DMS153 treated with DMSO at 0.1 percent for 48 hours (cell line): ENCODE results near the gene DVL1.

Experiments used
- DNase-seq: peaks from one replicate; lab custom pipeline; 2025; ENCODE audit not compliant: unreplicated experiment; lab: John Stamatoyannopoulos, UW

The DVL1 gene

DNA sequence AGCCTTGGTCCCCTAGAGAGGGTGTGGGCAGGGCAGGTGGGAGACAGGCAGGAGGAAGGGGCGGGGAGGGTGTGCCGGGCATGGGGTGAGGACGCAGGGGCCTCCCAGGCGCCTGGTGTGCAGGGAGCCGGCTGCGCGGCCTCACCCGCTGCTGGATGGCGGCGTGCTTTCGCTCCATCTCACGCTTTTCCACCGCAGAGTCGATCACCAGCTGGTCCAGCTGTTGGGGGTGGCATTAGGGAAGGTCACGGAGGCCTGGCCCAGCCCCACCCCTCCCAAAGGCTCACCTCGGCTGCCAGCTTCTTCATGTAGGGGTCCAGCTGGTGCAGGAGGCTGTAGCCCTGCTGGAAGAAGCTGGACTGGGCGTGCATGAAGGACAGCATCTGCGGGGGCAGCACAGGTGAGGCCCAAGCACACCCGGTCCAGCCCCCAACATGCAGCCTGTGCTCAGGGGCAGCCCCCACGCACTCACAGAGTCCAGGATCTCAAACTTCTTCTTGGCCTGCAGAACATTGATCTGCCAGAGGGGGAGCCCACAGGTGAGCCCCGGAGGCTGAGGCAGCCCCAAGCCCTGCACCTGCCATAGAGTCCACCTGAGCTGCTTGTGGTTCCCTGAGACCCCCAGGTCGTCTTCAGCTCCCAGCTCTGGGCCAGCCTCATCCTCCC, 49.4 kb downstream of the DVL1 start:
- no peak for DNase-seq

DNA sequence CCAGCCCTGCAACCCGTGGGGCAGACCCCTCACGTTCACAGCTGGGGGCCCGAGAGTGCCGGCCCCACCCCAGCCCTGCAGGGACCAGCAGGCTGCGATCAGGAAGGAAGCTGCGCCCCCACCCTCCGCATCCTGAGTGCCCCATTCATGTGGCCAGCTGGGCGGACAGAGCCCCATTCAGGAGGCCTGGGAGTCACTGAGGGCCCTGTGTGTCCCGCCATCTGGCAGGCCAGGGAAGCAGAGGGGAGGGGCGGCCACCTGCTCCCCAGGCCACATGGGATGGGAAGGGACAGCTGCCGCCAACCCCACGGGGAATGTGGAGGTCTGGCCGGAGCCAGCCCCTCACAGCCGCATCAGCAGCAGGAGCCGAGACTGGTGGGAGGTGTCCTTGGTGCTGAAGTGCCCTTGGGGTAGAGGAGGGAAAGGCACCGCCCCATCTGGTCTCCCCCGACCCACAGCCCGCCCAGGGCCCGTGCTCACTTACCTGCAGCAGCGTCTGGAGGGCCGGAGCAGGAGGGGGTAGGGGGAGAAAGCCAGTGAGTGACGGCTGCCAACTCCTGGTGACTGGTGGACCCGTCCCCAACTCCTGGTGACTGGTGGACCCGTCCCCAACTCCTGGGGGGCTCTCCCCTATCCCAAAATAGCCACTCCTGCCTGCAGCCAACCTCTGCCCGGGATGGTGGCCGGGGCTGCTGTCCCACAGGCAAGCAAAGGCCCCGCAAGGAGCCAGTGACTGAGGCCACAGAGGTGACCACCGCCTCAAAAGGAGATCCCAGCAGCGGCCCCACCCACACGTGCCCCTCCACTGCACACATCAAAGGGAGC, 50.1 kb downstream of the DVL1 start:
- no peak for DNase-seq

DNA sequence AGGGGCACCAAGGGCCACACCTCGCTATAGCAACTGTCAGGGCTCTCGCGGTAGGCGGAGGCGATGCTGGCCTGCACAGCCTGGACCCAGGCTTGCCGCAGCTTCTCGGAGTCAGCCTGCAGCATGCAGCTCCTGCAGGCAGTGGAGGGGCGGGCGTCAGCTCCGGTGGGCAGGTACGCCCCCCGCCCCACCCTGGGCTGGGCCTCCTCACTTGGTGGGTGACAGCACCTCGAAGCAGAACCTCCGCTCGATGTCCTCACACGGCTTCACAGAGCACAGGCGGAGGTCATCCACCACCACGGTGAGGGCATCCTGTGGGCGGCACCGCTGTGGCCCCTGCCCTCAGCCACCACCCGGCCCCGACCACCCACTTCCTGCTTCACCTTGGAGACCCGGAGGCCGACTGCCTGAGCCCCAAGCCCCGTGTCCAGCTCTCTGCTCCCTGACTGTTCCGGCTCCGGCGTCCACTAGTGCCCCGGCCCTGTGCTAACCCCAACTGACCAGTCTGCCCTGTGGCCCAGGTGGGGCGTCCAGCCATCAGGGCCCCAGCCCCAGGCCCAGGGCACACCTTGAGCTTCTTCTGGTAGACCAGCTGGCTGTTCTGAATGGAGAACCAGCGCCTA, 51.3 kb downstream of the DVL1 start:
- DNase-seq = no peak

DNA sequence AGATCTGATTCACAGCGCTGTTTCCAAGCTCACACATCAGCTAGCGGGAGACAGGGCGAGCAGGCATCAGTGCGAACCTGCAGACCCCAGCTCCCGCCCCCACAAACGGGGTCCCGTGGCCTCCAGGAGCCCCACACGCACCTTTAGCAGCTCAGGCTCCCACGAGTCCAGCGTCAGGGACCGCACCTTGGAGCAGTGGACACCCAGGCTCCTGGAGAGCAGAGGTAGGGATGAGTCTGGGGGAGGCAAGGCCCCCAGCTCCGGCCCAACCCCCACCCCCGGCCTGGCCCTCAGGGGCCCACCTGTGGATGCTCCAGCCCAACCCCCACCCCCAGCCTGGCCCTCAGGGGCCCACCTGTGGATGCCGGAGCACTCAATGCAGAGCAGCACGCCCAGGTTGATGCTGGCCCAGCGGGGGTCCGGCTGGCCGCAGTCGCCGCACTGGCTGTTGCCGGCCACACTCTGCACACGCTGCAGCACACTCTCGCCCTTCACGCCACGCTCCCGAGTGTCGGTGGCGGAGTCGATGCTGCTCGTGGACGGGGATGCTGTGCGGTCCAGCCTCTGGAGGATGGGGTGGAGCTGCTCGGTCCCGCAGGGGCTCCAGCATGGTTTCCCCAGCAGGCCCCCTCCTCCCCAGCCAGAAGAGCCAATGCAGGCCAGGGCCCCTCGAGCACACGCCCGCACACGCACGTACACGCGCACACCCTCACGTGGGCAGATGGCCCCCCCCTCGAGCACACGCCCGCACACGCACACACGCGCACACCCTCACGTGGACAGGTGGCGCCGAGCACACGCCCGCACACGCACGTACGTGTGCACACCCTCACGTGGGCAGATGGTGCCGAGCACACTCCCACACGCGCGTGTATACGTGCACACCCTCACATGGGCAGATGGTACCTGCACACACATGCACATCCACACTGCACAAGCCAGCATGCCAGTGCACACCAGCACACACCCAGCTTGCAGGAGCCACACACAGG, 52.9 kb downstream of the DVL1 start:
- DNase-seq = no peak

DNA sequence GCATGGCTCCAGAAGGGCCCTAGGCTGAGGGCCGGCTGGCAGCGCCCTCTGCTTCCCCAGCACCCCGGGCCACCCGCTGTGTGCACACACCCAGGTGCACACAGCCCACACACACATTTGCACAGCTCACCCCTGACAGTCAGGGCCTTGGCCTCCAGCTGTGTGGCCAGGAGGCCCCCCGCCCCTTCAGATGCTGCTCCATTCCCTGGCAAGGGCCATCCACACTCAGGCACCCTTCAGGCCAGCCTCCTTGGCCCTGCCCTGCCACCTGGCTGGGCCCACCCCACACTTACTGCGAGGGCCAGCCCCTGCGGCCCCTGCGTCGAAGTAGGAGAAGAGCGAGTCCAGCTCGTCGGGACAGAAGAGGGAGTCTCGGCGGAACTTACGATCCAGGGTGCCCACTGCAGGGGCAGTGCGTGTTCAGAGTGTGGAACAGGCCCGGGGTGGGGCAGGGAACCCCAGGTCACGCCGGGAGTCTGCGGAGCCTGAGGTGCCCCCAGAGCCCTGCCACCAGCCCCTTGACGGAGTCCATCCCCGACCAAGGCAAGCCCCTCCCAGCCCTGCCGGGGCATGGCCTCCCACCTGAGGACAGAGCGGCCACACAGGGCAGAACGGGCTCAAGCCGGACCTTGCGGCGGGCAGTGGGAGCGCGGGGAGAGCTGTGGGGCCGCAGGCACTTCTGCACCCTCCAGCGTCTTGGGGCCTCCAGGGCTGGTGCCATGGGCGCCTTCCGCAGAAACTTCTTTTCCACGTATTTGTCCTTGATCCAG, 53.9 kb downstream of the DVL1 start:
- no peak for DNase-seq

DNA sequence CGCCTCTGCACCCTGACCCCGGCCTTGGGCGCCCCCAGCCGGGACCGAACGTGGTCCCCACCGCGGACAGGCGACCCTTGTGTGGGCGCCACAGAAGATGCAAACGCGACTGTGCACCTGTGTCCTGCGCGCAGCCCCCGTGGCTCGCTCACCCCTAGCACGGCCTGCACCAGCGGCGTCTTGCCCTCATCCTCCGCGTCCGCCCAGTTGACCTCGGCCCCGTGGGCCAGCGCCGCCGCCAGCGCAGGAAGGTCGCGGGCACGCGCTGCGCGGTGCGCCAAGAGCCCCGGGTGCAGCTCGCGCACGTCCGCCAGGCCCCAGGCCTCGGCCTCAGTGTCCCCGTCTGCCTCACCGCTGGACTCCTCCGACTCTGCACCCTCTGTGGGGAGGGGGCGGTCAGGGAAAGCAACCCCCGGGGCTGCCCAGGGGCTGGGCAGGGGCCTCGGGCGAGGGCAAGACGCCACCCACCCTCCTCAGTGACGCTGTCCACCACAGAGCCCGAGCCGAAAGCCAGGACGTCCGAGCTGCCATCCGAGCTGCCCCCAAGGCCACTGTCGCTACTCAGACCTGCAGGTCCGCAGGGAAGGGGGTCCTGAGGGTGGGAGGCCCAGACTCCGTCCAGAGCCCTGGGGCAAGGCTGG, 54.8 kb downstream of the DVL1 start:
- no peak for DNase-seq

DNA sequence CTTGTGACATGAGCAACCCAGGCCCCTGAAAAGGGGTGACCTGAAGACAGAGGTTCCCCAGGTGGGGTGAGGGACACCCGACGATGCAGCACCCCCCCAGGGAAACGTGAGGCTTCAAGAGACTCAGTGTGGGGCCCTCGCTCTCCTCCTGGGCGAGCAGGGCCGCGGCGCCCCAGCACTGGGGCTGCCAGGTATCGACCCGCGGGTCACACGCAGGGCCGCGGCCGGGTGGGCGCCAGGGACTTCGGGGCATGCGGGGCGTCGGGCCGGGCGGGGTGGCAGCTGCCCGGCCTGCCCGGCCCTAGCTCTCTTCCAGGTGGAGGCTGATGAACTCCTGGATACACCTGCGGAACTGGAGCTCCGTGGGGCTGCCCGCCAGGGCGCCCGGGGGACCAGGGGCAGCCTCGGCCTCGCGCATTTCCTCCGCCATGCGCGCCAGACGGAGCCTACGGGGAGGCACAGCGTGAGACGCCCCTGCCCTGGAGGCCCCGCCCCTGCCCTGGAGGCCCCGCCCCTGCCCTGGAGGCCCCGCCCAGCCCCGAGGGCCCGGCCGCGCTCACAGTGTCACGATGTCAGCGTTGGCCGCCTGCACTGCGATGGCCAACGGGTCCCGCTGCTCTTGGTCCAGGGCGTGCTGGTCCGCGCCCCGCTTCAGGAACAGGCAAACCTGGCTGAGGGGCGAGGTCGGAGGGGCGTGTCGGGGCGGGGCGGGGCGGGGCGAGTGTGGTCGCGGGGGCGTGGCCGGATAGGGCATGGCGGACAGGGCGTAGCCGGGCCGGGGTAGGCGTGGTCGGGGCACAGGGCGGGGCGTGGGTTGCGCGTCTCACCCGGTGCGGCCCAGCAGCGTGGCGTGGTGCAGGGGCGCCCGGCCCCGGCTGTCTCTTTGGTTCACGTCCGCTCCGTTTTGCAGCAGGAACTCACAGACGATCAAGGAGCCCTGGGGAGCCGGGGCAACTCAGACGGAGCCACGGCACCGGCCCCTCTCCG, 55.7 kb downstream of the DVL1 start:
- DNase-seq = no peak

DNA sequence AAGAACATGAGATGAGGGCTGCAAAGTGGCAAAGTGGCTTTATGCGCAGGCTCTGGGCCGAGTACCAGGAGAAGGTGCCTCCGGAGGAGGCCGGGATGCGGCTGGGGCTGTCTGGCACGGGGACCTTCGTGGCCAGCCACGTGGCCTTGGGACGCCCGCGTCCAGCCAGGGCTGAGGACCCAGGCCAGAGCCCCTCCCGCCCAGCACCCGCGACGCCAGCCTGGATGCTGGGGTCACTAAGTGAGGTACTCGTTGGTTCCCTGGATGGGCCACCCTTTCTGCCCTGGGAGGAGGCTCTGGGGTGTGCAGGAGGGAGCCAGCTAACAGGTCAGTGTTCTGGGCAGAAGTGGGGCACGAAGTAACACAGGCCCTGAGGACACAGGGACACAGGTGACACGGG, 56.4 kb downstream of the DVL1 start:
- no peak for DNase-seq

DNA sequence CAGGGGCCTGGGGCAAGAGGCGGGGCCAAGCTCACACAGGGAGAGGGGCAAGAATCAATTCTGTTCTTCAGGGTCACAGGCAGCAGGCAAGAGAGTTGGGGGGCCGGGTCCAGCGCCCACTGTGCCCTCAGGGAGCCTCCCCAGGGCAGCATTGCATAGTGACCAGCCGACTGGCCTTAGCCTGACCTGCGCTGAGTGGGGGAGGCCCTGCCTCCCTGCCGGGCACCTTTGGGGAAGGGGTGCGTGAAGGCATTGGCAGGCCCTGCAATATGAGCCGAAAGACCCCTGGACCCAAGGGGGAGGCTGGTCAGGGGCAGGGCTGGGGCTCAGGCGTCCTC, 56.8 kb downstream of the DVL1 start:
- DNase-seq = no peak

DNA sequence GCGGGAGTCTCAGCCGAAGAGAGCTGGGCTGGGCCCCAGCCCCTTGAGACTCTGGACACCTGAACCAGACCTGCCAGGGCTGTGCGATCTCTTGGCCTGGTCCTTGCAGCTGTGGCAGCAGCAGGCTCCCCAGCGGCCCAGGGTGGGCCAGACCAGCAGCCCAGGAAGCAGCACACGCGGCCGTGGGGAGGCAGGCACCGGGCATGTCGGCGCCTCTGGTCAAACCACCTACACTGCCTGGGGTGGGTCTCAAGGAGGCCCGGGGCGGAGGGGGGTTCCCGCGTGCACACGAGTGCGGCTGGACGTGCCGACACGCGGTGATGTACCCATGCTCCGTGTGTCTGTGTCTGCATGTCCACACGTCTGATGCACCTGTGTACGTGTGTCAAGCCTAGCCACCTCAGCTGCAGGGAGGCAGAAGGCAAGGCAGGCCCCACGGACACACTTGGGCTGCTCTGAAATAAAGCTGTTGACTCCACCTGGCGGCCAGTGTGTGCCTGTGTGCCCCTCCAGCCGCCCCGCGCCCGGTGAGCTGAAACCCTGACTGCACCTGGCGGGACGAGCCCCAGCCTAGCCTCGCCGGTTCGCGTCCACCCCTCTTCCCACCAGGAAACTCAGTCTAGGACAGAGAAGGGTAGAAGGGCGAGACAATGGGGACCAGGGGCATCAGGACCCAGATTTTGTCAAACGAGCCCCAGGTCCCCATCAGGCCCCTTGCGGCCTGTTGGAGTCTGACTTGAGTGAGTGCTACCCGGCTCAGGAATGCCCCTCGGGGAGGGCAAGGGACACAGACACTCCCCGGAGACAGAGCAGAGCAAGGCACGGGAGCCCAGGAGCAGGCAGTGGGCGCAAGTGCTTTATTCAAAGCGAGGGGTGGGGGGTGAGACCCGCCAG, 57.4 kb downstream of the DVL1 start:
- peak; percentile 93 for DNase-seq

DNA sequence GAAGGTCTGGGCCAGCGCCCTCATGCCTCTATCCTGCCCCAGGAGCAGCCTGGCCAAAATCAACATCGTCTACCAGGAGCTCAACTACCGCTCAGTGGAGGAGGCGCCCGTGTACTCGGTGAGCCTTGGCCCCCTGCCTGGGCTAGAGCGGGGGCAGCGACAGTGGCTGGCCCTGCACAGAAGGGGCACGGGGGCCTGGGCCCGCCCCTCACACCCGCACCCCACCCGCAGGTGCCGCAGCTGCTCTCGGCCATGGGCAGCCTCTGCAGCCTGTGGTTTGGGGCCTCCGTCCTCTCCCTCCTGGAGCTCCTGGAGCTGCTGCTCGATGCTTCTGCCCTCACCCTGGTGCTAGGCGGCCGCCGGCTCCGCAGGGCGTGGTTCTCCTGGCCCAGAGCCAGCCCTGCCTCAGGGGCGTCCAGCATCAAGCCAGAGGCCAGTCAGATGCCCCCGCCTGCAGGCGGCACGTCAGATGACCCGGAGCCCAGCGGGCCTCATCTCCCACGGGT, 58.1 kb downstream of the DVL1 start:
- peak; percentile 72 for DNase-seq

DNA sequence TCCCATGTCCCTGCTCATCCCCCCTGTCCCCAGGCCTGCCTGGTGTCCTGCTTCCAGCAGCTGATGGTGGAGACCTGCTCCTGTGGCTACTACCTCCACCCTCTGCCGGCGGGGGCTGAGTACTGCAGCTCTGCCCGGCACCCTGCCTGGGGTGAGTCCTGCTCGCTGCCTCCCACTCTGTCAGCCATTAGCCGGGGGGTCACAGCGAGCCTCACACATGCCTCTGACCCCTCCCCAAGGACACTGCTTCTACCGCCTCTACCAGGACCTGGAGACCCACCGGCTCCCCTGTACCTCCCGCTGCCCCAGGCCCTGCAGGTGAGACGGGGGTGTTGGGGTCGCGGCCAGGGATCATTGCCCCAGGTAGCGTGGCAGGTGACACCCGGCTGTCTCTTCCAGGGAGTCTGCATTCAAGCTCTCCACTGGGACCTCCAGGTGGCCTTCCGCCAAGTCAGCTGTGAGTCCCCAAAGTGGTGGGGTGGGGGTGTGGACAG, 58.9 kb downstream of the DVL1 start:
- DNase-seq = peak; percentile 89

DNA sequence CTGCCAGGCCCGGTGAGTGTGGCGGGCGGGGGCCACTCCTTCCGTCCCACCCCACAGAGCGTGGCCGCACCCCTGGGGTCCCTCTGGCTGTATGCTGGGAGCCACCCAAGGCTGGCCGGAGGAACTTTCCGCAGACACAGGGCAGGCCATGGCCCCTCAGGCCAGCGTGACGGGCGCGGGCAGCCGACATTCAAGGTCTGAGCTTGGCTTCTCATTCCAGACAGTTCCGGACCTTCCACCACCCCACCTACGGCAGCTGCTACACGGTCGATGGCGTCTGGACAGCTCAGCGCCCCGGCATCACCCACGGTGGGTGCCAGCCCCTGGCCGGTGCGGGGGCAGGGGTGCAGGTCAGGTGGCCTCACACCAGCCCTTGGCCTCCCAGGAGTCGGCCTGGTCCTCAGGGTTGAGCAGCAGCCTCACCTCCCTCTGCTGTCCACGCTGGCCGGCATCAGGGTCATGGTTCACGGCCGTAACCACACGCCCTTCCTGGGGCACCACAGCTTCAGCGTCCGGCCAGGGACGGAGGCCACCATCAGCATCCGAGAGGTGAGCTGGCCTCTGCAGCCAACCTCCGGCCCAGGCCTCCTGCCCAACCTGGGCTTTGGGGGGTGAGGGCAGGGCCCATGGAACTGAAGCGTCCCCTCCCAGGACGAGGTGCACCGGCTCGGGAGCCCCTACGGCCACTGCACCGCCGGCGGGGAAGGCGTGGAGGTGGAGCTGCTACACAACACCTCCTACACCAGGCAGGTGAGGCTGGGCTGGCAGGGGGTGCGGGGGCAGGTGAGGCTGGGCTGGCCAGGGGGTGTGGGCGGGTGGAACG, 61.7 kb downstream of the DVL1 start:
- DNase-seq = no peak

DNA sequence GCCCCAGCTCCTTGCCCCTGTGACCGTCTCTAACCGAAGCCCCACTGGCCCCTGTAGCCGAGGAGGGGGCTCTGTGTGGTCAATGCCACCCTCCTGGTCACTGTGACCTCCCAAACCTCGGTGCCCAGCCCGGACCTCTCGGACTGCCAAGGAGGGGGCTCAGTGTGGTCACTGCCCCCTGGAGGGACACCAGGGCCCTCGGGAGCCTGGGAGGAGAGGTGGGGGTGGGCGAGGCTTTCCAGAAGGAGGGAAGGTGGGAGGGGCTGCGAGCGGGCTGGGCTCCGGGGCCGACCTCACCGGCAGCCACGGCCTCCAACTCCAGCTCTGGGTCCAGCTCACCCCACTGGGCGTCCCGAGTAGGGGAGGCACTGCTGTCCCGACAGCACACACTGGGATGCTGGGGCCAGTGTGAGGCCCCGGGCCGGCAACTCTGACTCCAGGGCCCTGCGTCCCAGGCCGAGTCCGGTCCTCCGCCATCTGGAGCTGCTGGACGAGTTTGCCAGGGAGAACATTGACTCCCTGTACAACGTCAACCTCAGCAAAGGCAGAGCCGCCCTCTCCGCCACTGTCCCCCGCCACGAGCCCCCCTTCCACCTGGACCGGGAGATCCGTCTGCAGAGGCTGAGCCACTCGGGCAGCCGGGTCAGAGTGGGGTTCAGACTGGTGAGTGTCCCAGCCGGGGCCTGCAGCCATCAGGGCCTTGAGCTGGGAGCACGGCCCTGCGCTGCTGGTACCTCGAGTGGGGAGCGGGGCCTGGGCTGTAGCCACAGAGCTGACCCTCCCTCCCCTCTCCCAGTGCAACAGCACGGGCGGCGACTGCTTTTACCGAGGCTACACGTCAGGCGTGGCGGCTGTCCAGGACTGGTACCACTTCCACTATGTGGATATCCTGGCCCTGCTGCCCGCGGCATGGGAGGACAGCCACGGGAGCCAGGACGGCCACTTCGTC, 62.6 kb downstream of the DVL1 start:
- no peak for DNase-seq

DNA sequence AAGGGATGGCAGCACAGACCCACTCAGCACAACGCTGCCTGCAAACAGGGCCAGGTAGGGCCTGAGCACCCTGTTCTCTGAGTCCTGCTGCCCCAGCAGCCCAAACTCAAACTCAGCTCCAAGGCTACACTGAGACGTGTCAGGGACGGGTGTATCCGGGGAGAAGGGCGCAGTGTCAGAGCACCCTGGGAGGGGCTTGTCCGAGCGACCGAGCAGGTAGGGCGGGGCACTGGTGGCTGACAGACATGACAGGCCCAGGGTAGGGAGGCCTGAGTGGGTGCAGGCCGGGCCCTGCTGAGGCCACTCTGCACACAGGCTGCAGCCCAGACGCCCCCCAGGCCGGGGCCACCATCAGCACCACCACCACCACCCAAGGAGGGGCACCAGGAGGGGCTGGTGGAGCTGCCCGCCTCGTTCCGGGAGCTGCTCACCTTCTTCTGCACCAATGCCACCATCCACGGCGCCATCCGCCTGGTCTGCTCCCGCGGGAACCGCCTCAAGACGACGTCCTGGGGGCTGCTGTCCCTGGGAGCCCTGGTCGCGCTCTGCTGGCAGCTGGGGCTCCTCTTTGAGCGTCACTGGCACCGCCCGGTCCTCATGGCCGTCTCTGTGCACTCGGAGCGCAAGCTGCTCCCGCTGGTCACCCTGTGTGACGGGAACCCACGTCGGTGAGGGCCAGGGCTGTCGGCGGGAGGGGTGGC, 63.5 kb downstream of the DVL1 start:
- no peak for DNase-seq
